ENCODE measurements around the gene LCN12. TPM values are rescaled to one million over a fixed set of nuclear protein-coding genes. Genes with fewer than 3 reads are reported as not detected.

LCN12 gene
- total RNA-seq, 1 donor from 2014 or later = 2.1 TPM

DNA sequence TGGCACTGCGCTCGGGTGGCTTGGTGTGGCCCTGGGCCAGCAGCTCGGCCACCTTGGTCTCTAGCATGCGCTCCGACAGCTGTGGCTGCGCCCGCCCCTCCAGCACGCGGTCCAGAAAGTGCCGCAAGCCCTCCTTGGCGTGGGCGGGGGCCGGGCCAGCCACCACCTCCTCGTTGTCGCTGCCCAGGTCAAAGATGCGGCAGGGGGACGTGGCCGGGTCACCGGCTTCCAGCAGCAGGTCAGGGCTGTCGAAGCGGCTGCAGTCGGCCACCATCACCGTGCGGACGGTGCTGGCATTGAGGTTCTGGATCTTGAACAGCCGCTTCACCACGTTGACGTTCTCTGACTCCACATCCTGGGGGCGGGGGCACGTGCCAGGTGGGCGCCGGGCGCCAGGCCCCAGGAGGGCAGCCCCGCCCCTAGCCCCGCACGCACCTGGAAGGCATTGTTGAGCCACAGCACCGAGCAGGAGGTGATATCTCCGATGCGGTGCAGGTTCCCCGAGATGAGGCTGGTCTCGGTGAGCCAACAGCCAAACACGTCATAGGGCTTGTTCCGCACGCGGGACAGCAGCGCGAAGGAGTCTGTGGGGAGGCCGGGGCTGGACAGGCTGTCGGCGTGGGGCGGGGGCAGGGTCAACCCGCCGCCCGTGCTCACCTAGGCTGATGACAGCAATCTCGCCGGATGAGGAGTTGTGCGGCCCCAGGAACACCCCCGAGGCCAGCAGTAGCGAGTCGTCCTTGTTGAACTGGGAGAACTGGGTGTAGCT is 9.8 kb upstream of the LCN12 start:
- DNase-seq = peak; percentile 43
- intact Hi-C loops (cut with DNase I) = loop anchor here (5.0 kb wide), 1 partner anchor 95 kb away; the partner anchor contains the start of gene PHPT1
- no peak for ATAC-seq (ENCODE audit: poor library complexity)

DNA sequence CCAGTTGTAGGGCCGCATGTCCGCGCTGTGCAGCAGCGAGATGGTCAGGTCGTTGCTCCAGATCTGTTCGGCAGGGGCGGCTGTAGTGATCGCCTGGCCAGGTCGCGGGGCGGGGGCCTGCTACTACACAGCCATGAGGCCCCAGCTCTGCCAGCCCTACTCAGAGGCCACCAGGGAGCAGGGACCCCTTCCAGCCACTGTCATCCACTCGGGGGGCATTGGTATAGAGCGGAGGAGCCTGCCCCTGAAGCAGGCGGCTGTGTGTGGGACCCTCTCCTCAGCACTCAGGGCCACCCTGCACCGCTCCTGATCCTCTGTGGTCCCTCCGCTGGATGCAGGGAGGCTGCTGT is 9.2 kb upstream of the LCN12 start:
- peak; percentile 47 for DNase-seq
- intact Hi-C loops (cut with DNase I) = loop anchor here (5.0 kb wide), 1 partner anchor 96 kb away; the partner anchor contains the start of gene PHPT1
- no peak for ATAC-seq (ENCODE audit: poor library complexity)

DNA sequence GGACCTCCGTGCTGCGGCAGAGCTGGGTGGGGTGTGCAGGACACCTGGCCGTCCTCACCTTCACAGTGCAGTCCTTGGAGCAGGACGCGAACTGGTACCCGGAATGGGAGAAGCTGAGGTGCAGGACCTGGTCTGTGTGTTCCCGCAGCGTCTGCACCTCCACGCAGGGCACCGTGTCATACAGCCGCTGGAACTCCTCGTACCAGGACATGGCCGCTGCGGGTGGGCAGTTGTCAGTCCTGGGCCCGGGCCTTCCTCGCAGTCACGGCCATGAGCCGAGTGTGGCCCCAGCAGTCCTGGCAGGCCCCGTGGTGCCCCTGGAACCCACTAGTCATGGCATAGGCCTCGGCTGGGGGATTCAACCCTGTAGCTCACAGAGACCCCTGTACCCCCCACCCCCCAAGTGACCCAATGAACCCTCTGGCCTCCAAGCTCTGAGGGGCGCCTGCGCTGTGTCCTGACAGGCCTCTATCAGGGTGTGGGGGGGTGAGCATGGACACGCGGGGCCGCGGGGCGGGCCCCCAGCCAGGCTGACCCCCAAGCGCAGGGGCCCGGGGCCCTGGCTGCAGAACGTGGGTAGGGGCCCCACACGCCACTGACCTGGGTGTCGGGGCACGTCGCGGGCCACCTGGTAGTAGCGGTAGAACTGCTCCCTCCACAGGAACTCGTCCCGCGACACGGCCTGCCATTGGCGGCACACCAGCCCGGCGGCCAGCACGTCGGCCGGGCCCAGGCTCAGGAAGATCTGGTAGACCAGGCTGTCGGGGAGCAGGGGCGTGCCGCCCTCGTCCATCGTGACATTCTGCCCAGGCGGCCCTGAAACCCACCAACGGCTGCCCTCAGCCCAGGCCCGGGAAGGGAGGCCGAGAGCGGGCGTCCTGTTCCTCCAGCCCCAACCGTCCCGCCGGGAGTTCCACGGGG is 8.5 kb upstream of the LCN12 start:
- intact Hi-C loops (cut with DNase I) = loop anchor here (5.0 kb wide), 1 partner anchor 96 kb away; the partner anchor contains the start of gene PHPT1
- DNase-seq (no peak), ATAC-seq (ENCODE audit: poor library complexity) (no peak)

DNA sequence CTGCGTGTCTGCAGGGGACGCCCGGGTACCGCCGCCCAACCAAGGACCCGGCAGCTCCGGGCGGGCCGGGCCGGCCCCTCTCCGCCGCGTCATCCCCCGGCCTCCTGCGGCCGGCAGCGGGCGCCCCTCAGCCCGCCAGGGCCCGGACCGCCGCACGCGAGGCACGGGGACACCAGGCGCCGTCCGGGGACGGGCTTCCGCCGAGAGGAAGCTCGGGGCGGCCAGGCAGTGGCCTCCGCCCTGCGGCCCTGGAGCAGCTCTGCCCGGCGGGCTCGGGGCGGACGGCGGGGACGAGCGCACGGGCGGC is 7.9 kb upstream of the LCN12 start:
- peak; percentile 20 for ATAC-seq (ENCODE audit: poor library complexity)
- no peak for DNase-seq
- intact Hi-C loops (cut with DNase I) = loop anchor here (5.0 kb wide), 1 partner anchor 97 kb away; the partner anchor contains the start of gene PHPT1

DNA sequence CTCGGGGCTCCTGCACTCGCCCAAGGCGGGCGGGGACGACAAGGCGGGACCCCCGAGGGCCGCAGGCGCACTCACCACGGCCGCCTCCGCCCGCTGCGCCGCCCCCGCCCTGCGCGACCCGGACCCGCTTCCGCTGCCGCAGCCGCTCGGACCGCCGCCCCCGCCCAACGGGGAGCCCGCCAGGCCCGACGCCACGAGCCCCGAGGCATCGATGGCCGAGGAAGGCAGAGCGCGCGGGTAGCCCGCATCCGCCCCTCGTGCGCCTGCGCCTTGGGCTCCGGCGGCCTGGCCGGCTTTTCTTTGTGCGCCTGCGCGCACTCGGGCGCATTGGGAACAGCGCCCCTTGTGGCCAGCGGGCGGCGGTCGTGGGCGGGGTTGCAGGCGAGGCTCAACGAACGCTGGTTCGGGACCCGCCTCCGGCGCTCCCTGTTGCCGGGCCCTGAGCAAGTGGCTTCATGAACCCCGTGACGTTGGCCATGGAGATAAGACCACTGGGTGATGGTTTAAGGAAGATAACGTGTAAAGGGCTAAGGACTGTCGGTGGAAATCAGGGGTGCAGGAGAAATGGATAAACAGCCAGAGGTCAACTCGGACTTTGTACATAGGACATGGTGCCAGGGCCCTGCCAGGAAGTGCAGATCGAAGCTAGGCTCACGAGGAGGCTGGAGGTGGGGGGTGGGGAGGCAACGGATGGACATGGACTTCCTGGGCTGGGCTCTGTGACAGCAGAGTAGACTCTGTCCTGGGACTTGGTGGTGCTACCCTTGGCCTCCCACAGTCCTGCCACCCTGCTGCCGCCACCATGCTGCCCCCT is 7.3 kb upstream of the LCN12 start, which contains the start of the genes C8G and FBXW5:
Gene C8G, plus strand, starts transcription at position 725 of the 814 bp plus-strand sequence. Its CDS starts 78 bp downstream, at position 803.
Gene FBXW5, minus strand, starts transcription at position 220 of the 814 bp plus-strand sequence. CDS start 655 bp downstream, outside the sequence.
- intact Hi-C loops (cut with DNase I) = loop anchor here (5.0 kb wide), 1 partner anchor 97 kb away; the partner anchor contains the start of gene PHPT1

DNA sequence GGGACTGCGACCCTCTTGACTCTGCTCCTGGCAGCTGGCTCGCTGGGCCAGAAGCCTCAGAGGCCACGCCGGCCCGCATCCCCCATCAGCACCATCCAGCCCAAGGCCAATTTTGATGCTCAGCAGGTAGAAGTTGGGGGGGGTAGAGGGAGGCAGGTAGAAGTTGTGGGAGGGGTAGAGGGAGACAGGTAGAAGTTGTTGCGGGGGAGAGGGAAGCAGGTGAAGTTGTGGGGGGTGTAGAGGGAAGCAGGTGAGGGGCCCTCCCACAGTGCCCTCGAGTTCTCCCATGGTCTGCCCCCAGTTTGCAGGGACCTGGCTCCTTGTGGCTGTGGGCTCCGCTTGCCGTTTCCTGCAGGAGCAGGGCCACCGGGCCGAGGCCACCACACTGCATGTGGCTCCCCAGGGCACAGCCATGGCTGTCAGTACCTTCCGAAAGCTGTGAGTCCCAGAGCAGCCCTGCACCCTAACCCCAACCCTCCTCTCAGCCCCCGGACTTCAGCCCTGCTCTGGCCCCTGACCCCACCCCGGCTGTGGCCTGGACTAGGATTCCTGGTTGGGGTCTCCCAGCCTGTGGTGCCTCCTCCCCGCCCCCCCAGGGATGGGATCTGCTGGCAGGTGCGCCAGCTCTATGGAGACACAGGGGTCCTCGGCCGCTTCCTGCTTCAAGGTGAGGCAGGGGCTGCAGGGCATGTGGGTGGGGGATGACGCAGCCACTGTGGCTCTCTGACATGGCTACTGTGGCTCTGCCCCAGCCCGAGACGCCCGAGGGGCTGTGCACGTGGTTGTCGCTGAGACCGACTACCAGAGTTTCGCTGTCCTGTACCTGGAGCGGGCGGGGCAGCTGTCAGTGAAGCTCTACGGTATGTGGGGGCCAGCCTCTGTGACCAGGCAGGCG is 6.5 kb upstream of the LCN12 start:
- DNase-seq (peak; percentile 45), ATAC-seq (ENCODE audit: poor library complexity) (no peak)
- intact Hi-C loops (cut with DNase I) = loop anchor here (2.0 kb wide), 1 partner anchor 89 kb away; no protein-coding TSS in a partner anchor

More for the DNA sequence above, 7.3 kb upstream of the LCN12 start, which contains the start of the genes C8G and FBXW5:
- ATAC-seq (ENCODE audit: poor library complexity) (peak; percentile 77), DNase-seq (peak; percentile 97)

DNA sequence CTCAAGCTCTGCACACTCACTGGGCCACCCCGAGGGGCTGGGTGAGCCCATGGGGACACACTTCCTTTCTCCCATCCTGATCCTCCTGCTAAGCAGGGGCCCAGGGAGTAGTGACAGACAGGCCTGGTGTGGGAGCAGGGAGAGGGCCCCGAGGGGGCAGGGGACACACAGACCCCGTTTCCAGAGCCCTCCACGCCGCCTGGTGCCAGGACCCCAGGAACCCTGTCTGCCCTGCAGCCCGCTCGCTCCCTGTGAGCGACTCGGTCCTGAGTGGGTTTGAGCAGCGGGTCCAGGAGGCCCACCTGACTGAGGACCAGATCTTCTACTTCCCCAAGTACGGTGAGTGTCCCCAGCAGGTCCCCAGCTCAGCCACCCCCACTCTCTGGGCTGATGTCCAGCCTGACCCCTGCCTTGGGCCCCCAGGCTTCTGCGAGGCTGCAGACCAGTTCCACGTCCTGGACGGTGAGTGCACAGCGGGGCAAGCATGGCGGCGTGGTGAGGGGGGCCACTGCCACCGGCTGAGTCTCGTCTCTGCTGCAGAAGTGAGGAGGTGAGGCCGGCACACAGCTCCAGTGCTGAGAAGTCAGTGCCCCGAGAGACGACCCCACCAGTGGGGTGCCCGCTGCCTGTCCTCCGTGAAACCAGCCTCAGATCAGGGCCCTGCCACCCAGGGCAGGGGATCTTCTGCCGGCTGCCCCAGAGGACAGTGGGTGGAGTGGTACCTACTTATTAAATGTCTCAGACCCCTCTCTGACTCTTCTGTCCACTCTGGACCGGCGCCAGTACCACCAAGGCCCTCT is 5.6 kb upstream of the LCN12 start:
- intact Hi-C loops (cut with DNase I) = loop anchor here (2.0 kb wide), 1 partner anchor 88 kb away; no protein-coding TSS in a partner anchor

DNA sequence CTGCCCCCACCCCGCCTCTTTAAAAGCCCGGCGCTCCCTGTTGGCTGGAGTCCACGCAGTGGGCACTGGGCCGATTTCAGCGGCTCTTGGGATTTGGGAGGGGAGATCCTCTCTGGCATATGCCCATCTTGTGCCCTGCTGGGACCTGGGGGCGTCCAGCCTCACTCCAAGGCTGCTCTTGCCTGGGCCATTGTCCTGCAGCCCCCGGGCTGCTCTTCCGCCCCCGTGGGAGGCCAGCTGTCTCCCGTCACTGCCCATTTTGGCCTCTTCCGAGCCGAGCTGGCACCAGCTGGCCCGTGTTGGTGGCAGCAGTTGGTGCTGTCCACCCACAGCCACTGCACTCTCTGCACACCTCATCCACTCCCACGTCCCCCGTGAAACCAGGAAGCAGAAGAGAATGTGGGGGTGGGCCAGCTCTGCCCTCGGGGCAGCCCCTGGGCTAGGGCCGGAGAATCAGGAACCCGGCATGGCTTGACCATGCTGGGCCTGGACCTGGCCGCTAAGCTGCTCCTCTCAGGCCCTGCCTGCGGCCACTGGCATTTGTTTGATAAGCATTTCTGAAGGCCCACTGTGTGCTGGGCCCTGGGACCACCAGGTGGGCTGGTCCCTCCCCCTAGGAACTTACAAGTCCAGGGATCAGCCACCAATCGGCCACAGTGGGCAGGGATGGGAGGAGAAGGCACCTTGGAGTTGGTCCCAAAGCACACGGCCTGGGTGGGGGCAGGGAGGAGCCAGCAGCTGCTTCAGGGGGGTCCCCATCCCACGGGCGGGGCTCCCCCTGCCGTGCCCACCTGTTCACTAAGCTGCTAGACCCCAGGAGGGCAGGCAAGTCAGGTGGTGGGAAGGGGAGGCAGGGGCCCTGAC is 4.8 kb upstream of the LCN12 start:
- ATAC-seq (ENCODE audit: poor library complexity) = no peak
- intact Hi-C loops (cut with DNase I) = loop anchor here (2.0 kb wide), 1 partner anchor 88 kb away; no protein-coding TSS in a partner anchor
- DNase-seq = peak; percentile 40

More for the DNA sequence above, 5.6 kb upstream of the LCN12 start:
- ATAC-seq (ENCODE audit: poor library complexity) (no peak), DNase-seq (peak; percentile 45)

DNA sequence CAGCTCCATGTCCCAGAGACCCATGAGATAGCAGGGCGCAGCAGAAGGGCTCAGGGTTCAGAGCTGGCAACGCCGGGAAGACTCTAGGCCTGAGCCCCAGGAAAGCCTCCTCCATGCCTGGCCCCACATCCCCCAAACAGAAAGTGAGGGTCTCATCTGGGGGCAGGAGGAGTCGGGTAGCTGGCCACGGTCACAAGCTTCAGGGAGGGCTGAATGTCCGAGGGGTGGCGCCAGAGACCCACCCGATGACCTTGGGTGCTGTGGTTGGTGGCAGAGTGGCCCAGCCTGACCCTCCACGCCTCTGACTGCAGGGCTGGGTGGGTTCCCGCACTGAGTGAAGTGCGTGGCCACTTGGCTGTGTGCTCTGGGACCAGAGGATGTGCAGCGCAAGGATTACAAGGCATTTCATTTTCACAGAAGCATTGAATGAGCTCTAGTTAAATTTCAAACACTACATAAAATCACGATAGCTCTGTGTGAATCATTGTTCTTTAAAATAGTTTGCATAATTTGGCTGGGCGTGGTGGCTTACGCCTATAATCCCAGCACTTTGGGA is 4.0 kb upstream of the LCN12 start:
- intact Hi-C loops (cut with DNase I) = loop anchor here (2.0 kb wide), 2 partner anchors 29 to 87 kb away; partner anchors contain the start of gene PTGDS
- ATAC-seq (ENCODE audit: poor library complexity) (peak; percentile 13), DNase-seq (peak; percentile 84)

DNA sequence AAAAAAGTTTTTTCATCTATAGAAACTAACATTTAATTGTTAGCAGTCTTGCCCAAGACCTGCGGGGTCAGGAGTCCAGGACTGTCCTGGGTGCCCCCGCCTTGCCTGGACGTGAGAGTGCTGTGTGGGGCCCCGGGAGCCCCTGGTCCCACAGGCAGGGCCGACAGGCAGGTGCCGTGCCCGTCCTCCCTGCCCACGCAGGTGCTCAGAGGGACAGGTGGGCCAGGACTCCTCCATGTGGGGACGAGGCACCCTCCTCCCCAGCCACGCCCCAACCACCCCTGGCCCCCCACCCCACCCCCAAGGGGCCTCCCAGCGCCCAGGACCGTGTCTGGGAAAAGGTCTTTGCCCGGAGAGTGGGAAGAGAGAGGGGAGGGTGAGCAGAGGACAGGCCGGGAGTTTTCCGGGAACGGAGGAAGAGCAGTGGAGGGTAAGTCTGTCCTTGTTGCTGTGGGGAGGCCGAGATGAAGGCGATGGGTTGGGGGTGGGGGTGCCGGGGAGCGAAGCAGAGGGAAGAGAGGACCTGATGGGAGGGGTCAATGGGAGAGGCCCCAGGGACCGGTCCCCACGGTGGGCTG is 2.7 kb upstream of the LCN12 start:
- intact Hi-C loops (cut with DNase I) = loop anchor here (2.0 kb wide), 1 partner anchor 27 kb away; the partner anchor contains the start of gene PTGDS

DNA sequence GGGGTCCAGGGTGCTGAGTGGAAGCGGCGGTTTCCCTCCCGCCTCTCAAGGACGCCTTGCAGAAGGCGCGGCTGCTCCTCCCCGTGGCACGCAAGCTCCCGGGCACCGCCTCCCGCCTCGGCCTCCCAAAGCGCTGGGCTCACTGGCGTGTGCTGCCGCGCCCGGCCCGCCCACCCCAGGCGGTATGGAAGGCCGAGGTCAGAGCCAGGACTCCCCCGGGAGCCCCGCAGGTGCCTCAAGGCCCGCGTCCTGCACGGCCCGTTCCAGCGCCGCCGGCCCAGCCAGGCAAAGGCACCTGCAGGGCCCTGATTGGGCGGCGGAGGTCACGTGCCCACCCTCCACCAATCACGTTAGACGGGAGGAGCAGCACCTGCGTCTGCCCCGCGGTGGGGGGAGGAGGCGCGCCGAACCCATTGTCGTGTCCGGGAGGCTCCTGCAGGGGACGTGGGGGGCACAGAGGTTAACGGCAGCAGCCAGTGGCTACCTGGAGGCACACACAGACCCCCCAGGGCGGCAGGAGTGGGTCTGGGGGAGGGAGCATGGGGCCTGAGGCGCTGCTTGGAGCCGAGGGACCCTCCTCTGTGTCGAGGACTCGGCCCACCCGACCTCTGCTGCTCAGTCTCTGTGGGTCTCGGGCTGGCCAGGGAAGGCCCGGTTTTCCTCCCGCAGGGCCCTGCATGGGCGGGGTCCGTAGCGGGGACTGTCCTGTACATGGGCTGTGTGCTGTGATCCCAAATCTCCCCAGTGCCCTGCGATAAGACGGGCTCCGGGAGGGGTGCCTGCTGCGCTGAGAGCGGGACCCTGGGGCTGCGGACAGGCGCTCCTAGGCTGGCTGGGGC is 2.0 kb upstream of the LCN12 start:
- intact Hi-C loops (cut with DNase I) = loop anchor here (2.0 kb wide), 1 partner anchor 27 kb away; the partner anchor contains the start of gene PTGDS
- peak; percentile 90 for ATAC-seq (ENCODE audit: poor library complexity)
- peak; percentile 98 for DNase-seq

More for the DNA sequence above, 2.7 kb upstream of the LCN12 start:
- DNase-seq (peak; percentile 42), ATAC-seq (ENCODE audit: poor library complexity) (peak; percentile 1)

DNA sequence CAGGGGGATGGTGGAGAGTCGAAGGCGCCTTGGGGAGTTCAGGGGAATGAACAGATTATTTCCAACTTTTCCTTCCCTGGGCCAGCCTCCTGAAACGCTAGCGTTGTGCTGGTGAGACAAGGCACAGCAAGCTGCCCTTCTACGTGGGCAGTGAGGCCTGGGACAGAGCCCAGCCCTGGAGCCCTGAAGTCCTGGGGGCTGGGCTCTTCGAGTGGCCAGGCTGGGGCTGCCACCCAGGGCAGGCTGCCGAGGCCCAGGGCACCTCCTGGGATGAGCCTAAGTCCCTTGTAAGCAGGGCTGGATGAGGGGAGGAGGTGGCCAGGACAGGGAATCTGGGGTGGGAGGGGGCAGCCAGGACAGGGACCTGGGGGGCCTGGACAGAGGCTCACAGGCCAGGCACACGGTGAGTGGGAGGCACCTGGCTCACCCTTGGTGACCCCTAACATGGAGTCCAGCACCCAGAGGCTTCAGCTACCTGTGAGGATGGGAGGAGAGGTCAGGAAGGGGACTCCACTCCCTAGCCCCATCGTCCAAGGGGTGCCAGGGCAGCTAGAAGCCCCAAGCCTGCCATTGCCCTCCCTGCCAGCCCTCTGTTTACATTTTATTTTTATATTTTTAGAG is 1.3 kb upstream of the LCN12 start:
- intact Hi-C loops (cut with DNase I) = no loop called here
- DNase-seq = peak; percentile 66
- peak; percentile 59 for ATAC-seq (ENCODE audit: poor library complexity)

DNA sequence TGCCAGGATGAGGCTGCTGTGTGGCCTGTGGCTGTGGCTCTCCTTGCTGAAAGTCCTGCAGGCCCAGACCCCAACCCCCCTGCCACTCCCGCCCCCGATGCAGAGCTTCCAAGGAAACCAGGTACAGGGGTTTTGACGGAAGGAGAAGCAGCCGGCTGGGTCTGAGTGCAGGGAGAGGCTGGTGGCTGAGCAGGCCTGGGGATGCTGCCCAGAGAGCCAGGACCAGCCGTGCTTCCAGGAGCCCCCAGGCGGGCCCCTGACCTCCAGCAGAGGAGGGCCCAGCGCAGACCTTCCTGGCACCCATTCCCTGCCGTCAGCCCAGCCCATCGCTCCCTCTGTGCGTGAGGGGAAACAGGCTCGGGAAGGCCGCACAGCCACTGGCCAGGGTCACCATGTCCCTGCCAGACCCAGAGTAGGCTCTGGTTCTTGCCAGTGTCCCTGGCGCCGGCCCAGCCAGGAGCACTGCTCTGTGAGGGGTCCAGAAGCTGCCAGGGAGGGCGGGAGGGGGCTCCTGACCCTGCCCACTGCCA is 313 bp downstream of the LCN12 start:
- intact Hi-C loops (cut with DNase I) = no loop called here
- DNase-seq (peak; percentile 60), ATAC-seq (ENCODE audit: poor library complexity) (no peak)

Data from Right ventricle myocardium superior (tissue), 1 donor.